ENCODE results near the gene PCNT. TPM values are rescaled to one million over a fixed set of nuclear protein-coding genes. Genes with fewer than 3 reads are reported as not detected.

PCNT gene
- total RNA-seq, 1 donor from 2014 or later, result 41.9 TPM

DNA sequence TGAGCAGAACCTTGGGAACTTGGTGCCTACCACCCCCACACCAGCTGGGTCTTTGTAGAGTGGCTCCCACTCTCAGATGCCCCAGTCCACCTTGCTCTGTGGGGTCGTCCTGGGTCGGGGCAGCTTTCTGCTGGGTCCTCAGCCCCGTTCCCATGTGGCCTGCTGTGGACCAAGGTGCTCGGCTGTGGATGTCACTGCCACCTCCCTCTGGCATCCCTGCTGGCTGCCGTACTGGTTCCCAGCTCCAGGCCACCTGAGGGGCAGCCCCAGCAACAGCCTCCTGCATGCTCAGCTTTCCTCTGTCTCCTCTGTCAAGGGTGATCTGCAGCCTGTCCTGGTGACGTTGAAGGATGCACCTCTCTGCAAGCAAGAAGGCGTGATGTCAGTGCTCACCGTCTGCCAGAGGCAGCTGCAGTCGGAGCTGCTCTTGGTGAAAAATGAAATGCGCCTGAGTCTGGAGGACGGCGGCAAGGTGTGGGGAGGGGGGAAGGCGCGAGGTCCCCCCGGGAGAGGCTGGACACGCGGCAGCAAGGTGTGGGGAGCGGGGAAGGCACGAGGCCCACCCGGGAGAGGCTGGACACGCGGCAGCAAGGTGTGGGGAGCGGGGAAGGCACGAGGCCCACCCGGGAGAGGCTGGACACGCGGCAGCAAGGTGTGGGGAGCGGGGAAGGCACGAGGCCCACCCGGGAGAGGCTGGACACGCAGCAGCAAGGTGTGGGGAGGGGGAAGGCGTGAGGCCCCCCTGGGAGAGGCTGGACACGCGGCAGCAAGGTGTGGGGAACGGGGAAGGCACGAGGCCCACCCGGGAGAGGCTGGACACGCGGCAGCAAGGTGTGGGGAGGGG lies 88.8 kb downstream of the PCNT start:
- ATAC-seq, result no peak
- intact Hi-C loops (cut with DNase I), result loop anchor here (5.0 kb wide), 1 partner anchor 1935 kb away; no protein-coding TSS in a partner anchor
- DNase-seq (ENCODE audit: low spot score), result no peak

DNA sequence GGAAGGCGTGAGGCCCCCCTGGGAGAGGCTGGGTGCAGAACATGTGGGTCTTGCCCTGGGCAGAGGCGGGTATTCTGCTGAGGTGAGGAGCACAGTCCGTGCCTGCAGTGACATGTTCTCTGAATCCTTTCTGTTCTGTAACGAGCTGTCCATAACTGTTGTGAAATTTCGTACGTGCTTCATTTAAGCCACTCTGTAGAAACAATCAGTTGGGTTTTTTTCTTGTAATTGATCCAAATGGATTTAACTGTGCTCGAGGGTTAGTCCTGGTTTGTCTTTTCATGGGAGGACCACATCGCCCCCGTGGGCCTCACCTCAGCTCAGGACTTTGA lies 89.4 kb downstream of the PCNT start:
- intact Hi-C loops (cut with DNase I), result loop anchor here (5.0 kb wide), 1 partner anchor 1936 kb away; no protein-coding TSS in a partner anchor
- no peak for DNase-seq (ENCODE audit: low spot score)
- ATAC-seq, result no peak

DNA sequence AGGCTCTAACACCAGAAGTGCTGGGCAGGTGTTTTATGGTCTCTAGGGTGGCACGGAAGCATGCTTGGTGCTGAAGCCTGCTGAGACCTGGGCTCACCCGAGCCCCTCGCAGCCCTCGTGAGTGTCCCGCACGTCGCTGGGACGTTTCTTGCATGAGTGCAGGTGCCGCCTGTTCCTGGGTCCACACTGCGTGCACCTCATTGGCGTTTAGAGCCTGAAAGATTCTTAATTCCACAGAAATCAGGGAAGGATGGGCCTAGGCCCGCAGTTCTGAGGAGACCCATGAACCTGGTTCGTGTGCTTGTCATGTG lies 91.0 kb downstream of the PCNT start:
- no peak for DNase-seq (ENCODE audit: low spot score)
- intact Hi-C loops (cut with DNase I), result loop anchor here (5.0 kb wide), 1 partner anchor 1938 kb away; no protein-coding TSS in a partner anchor
- ATAC-seq, result no peak

DNA sequence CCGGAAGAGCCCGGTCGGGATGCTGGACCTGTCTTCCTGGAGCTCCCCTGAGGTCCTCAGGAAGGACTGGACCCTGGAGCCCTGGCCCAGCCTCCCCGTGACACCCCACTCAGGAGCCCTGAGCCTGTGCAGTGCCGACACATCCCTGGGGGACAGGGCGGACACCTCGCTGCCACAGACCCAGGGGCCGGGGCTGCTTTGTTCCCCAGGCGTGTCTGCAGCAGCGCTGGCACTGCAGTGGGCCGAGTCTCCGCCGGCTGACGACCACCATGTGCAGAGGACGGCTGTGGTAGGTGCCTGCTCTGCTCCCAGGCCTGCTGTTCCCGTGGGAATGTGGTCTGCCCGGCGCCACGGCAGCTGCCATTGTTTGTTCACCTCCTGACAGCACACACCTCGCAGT lies 92.6 kb downstream of the PCNT start:
- no peak for ATAC-seq
- intact Hi-C loops (cut with DNase I), result no loop called here
- no peak for DNase-seq (ENCODE audit: low spot score)

DNA sequence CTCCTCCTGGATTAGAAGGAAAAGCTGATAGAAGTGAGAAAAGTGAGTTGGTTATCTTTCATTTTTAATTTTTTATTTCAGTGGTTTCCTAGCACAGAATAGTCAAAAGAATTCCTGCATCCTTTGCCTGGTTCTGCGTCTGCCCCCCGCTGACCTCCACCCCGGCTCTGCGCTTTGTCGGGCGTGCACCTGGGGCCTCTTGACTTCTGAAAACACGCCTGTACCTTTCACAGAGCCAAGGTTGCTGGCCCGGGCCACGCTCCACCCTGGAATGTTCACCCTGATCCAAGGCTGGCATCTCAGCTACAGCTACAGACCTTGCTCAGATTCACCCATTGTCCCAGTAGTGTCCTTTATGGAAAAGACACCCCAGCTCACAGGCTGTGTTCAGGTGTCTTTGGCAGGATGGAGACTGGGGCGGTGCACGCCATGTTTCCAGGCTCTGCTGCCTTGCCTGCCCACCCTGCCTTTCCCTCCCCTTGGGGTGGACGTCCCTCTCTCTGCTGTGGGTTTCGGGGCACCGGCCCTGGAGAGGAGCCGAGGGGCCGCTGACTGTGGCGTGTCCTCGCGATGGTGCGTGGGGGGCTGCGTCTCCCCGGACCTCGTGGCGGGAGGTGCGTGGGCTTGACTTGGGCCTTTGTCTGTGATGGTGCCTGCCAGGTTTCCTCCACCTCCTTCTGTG lies 94.5 kb downstream of the PCNT start:
- no peak for ATAC-seq
- intact Hi-C loops (cut with DNase I), result no loop called here
- DNase-seq (ENCODE audit: low spot score), result no peak

DNA sequence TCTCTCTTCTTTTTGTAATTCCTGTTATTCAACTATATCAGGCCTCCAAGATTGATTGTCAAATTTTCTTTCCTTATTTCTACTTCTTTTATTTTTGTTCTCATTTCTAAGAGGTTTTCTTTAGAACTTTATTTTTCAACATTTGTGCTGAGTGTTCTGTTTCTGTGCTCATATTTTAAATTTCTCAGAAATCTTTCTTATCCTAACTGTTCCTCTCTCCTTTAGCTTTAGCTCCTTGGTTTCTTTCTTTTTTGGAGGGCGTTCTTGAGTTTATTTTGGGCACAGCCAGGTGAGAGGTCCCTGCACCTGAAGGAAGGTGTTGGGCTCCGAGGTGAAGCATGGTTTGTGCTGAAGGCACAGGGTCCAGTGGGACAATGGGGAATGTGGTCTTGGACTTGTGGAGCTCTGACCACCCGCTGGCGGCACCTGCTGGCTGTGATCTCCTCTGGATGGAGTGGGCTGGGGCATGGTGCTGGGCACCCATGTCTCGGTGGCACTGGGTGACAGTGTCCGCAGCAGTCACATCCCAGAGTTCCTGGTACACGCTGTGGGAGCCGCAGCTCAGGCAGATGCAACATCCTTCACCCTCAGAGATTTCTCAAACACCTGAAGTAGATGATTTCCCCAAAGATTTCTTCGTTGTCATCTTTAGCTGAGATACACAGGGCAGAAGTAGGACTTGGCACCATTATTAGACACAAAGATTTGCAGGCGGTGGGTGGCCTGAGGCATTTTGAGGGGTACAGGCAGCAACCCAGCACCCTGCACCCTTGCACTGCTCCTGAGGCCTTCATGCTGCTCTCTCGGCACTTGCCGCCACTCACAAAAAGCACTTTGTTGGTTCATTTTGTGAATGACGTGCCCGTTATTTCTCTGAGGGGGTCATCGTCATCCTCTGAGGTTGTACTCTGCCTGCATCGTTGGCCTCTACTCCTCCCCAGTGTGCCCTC lies 96.6 kb downstream of the PCNT start:
- DNase-seq (ENCODE audit: low spot score) (no peak), ATAC-seq (no peak)
- intact Hi-C loops (cut with DNase I), result no loop called here

DNA sequence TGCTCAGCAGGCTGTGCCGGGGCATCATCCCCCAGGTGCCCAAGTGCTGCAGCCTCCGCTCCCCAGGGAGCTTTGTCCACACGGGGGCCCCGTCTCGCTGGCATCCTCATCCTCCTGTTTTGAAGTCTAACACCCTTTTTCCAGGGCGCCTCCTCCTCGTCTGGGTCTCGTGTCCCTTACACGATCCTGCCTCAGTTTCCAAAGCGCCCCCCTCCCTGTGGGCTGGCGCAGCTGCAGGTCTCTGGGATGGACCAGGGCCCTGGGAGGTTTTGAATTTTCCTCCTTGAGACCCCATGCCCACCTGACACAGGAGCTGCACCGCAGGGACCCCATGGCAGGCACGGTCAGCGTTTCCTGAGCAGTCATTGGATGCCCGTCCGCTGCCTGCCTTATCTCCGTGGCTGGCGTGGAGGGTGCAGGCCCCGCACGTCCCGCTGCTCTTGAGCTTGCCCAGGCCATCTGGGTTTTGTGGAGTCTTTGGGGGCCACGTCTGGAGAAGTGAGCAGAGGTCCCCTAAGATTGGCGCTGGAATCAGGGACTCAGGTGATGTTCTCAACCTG lies 97.3 kb downstream of the PCNT start:
- ATAC-seq, result no peak
- intact Hi-C loops (cut with DNase I), result no loop called here
- DNase-seq (ENCODE audit: low spot score), result no peak

DNA sequence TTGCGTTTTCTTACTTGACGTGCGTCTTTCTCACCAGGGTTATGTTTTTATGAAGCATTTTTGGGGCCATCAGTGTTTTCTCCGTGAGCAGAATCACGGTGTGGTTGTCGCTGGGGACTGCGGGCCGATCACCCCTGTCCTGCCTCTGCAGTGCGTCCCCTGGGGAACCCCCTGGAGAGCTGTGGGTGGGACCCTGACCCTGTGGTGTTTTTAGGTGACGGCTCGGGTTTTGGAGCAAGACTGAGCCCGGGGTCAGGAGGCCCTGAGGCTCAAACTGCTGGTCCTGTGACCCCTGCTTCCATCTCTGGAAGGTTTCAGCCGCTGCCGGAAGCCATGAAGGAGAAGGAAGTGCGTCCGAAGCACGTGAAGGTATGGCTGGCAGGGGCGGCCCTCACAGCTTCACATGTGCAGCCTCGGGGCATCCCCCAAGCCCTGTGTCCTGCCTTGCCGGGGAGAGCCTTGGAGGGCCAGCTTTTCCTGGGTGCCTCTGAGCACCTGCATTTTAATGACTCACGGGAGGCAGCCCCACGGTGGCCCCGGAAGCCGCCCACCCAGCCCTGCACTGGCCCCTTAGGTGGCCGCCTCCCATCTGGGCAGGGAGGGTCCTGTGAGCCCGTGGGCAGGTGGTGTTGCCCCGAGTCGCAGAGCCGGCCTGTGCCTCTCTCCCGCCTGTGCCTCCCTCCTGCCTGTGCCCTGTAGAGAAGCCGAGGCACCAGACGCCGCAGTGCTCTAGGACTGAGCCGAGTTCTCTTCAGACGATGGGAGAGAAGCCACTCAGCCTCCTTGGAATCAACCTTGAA lies 98.0 kb downstream of the PCNT start:
- intact Hi-C loops (cut with DNase I), result no loop called here
- DNase-seq (ENCODE audit: low spot score) (no peak), ATAC-seq (no peak)

DNA sequence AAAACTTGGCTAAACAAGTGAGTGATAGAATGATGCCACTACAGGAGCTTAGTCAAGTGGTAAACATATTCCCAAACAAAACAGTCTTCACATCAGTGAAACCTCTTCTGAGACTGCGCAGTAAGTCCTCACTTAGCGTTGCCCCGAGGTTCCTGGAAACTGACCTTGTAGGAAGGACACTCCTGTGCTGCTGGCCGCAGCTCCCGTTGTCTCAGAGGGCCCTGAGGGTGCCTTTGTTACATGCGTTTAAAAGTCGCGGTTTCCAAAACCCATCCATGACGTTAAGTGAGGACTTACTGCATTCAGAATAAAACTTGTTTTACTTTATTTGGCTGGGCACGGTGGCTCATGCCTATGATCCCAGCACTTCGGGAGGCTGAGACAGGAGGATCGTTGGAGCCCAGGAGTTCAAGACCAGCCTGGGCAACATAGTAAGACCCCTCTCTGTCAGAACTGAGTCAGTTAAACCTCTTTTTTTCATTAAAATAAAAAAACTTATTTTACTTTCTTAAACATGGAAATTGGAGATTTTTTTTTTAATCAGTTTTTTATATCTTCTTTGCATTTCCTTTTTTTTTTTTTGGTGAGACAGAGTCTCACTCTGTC lies 98.8 kb downstream of the PCNT start:
- intact Hi-C loops (cut with DNase I), result no loop called here
- ATAC-seq, result no peak
- no peak for DNase-seq (ENCODE audit: low spot score)

DNA sequence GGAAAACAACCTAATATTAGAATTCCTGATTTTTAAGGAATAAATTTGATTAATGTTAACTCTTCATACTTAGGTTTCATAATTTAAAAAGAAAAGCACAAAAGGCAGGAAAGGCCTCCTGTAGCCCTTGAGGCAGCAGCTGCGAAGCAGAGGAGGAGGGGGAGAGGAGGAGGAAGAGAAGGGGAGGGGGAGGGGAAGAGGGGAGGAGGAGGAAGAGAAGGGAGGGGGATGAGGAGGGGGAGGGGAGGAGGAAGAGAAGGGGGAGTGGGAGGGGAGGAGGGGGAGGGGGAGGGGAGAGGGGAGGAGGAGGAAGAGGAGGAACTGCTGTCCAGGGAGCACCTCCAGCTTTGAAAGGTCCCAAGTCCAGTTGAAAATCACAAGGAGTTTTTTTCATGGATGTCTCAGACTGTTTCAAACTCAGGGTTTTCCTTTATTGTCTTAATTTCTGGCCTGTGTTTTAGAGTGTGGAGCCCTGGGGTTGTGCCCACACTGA lies 99.6 kb downstream of the PCNT start:
- ATAC-seq, result no peak
- DNase-seq (ENCODE audit: low spot score), result no peak
- intact Hi-C loops (cut with DNase I), result no loop called here

DNA sequence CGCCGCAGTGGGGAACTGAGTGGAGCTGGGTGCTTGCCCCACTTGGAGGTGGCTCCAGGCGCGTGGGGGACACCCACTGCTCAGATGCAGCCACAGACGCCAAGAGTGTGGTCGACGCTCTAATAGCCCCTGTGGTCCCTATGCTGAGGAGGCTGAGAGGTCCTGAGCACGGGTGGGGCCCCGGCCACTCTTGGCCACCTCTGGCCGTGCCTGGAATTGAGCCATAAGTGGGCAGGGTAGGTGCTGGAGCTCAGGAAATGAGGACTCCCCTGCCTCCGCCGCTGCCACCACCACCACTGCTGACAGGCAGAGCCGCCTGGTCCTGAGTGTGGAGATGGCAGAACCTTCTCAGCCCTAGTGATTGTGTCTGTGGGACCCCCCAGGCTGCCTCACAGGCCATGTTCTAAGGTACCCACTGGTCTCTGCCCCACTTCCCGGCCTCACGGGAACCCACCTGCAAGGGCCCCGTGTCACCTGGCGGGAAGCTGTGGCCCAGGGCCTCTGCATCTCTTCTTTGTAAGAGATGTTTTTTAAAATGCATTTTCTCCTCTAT lies 100.2 kb downstream of the PCNT start:
- intact Hi-C loops (cut with DNase I), result no loop called here
- no peak for ATAC-seq
- no peak for DNase-seq (ENCODE audit: low spot score)

DNA sequence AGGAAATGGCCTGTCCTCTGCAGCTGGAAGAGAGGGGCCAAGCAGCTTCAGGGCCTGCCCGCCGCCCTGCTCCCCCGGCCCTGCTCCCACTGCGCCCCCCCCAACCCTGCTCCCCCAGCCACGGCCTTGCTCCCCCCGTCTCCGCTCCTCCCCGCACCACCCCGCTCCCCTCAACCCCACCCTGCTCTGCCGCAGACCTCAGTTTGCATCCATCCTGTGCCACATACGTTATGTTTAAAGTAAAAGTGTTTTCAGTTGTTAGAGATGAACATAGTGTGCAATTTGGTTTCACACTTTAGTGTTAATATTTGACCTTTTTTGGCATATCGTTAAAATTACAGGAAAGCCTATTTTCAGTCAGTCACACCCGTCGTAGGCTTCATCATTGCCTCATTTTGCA lies 100.7 kb downstream of the PCNT start:
- no peak for DNase-seq (ENCODE audit: low spot score)
- no peak for ATAC-seq
- intact Hi-C loops (cut with DNase I), result no loop called here

DNA sequence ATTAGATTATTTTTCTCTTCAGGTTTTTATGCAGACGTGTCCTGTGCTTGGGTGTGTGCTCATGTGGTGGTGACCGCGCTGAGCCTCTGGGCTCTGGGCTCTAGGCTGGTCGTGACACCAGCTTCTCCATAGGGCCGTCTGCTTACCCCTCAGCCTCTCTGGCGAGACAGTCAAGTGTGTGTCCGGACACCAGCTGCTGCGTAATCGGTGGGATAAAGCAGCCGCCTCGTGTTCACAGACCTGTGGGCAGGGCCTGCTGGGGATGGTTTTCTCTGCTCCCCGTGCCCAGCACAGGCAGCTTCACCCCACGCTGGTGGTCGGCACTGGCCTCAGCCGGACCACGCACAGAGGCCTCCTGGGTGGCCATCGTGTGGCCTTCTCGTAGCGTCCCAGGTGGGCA lies 101.1 kb downstream of the PCNT start:
- ATAC-seq (no peak), DNase-seq (ENCODE audit: low spot score) (no peak)
- intact Hi-C loops (cut with DNase I), result no loop called here

DNA sequence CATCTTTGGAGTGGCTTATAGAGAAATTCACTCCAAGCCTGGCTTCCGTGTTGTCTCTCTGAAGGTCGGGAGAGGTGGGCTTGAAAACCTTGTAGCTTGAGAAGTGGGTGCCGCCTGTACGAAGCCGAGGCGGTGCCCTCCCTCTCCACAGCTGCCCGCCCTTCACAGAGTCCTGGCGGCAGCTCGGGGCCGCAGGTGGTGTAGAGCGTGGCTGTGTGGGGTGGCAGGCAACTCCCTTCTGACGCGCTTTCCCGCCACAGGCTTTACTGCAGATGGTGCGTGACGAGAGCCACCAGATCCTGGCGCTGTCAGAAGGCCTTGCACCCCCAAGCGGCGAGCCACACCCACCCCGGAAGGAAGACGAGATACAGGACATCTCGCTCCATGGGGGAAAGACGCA lies 101.6 kb downstream of the PCNT start:
- DNase-seq (ENCODE audit: low spot score), result no peak
- no peak for ATAC-seq
- intact Hi-C loops (cut with DNase I), result no loop called here

DNA sequence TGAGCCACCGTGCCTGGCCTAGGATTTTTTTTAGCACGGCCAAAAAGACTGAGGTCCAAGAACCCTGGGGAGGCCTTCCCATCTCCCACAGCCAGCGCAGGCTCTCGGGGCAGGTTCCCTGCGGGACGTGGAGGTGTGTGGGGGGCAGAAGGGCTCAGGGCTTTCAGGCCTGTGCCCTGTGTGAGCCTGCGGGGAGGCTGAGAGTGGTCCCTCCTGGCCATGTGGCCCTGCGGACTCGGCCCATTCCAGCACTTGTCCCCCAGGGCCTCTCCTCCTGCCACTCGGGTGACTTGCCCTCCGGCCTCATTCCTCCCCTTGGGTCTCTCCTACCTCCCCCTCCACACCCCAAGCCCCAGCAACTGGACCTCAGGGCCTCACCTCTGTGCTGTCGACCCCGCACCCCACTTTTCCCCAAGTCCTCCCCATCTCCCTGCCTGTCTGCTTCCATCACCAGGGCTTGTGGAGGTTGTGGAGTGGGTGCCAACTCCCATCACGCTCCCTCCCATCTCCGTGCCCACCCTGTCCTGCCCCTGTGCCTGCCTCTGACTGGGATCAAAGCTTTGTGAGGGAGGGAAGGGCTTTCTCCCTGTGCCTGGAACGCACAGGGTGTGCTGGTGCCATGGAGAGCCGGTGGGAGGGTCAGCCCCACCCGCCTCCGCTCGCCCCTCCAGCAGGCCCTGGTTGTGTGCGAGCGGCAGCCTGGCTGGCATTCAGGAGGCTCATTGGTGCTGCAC lies 102.5 kb downstream of the PCNT start:
- intact Hi-C loops (cut with DNase I), result no loop called here
- DNase-seq (ENCODE audit: low spot score), result no peak
- no peak for ATAC-seq

DNA sequence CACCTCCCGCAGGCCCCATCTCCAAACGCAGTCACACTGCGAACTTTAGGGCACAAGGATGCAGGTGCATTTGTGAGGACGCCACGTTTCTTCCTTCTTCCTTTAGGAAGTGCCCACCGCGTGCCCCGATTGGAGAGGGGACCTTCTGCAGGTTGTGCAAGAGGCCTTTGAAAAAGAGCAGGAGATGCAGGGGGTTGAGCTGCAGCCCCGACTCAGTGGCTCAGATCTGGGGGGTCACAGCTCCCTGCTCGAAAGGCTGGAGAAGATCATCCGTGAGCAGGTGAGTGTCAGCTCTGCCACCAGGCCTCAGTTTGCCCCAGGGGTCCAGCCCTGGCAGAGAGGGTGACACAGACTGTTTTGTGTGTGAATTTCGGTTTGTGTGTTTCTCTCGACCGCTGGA lies 103.6 kb downstream of the PCNT start:
- intact Hi-C loops (cut with DNase I), result no loop called here
- ATAC-seq (no peak), DNase-seq (ENCODE audit: low spot score) (no peak)

DNA sequence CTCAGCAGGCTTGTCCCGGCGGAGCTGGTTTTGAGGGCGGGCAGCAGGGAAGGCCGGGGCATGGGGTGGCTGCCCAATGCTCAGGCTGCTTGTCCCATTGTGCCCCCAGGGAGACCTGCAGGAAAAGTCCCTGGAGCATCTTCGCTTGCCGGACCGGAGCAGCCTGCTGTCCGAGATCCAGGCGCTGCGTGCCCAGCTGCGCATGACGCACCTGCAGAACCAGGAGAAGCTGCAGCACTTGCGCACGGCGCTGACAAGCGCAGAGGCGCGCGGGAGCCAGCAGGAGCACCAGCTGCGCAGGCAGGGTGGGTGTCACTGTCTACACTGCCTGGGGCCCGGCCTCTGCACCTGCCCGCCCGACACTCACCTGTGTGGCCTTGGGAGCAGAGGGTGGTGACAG lies 104.3 kb downstream of the PCNT start:
- intact Hi-C loops (cut with DNase I), result no loop called here
- no peak for ATAC-seq

More for the DNA sequence above, 104.3 kb downstream of the PCNT start:
- no peak for DNase-seq (ENCODE audit: low spot score)
